IMR-90 (cell line): Measurements from ENCODE around the gene VIPR1. TPM values are rescaled to one million over a fixed set of nuclear protein-coding genes. Genes with fewer than 3 reads are reported as not detected.

Experiments
- ATAC-seq: fragments of 200-7000 bp; cut with Tn5 transposase; 2 replicates; pipeline ENCODE4 v1.9.1; 2020; ENCODE audit warnings: low read depth, mild to moderate bottlenecking, moderate library complexity
- BruUV-seq: library from RNA; stranded (reverse); fragments of 400-500 nt; replicated peaks from 2 replicates; lab custom pipeline; 2021; lab: Mats Ljungman, UMichigan
- CTCF ChIA-PET: fragments of 300-600 bp; formaldehyde crosslinking; extraction: SDS; loops from one replicate; lab custom pipeline; 2021; ENCODE audit warnings: antibody characterized with exemption; lab: Yijun Ruan, JAX
- POLR2A ChIA-PET: fragments of 300-600 bp; sonication (Branson Sonifier 250); formaldehyde crosslinking; loops from one replicate; lab custom pipeline; 2022; ENCODE audit warnings: antibody characterized with exemption; ENCODE audit not compliant: unreplicated experiment; lab: Charles Lee
- DNase-seq: peaks from one replicate; pipeline ENCODE4 v3.0.0; 2013
- H2AFZ ChIP-seq: replicated peaks from 2 replicates; pipeline ENCODE3; 2013; ENCODE audit warnings: low read length, mild to moderate bottlenecking; ENCODE audit not compliant: poor library complexity
- H2AK5ac ChIP-seq: 2 replicates; pipeline ENCODE4 v1.6.1; 2013; ENCODE audit warnings: low read depth, low read length, inconsistent platforms
- H2AK9ac ChIP-seq: replicated peaks from 2 replicates; pipeline ENCODE3; 2013; ENCODE audit warnings: mild to moderate bottlenecking, low read depth, low read length, moderate library complexity; ENCODE audit not compliant: poor library complexity
- H2BK120ac ChIP-seq: 2 replicates; pipeline ENCODE4 v1.6.1; 2013; ENCODE audit warnings: low read depth, low read length, inconsistent platforms
- H2BK15ac ChIP-seq: 3 replicates; pipeline ENCODE4 v1.6.1; 2013; ENCODE audit warnings: low read depth, low read length, inconsistent platforms
- H2BK20ac ChIP-seq: 2 replicates; pipeline ENCODE4 v1.6.1; 2013; ENCODE audit warnings: low read depth, mild to moderate bottlenecking, inconsistent platforms, low read length, moderate library complexity
- H2BK5ac ChIP-seq: 2 replicates; pipeline ENCODE4 v1.6.1; 2013; ENCODE audit warnings: mild to moderate bottlenecking, low read depth, low read length, inconsistent platforms; ENCODE audit not compliant: poor library complexity, severe bottlenecking
- H3K14ac ChIP-seq: replicated peaks from 2 replicates; pipeline ENCODE4 v1.6.1; 2013; ENCODE audit warnings: low read depth, low read length, inconsistent platforms
- H3K18ac ChIP-seq: 2 replicates; pipeline ENCODE4 v1.6.1; 2013; ENCODE audit warnings: low read depth, low read length, control low read depth
- H3K23ac ChIP-seq: 2 replicates; pipeline ENCODE4 v1.6.1; 2013; ENCODE audit warnings: low read depth, low read length, inconsistent platforms
- H3K27ac ChIP-seq: 2 replicates; pipeline ENCODE4 v1.5.1; 2013; ENCODE audit warnings: mild to moderate bottlenecking, control low read depth, low read length; ENCODE audit not compliant: insufficient read depth
- H3K27me3 ChIP-seq: 2 replicates; pipeline ENCODE4 v1.6.1; 2013; ENCODE audit warnings: low read length; ENCODE audit not compliant: control insufficient read depth, insufficient read depth
- H3K36me3 ChIP-seq: 2 replicates; pipeline ENCODE4 v1.6.1; 2013; ENCODE audit warnings: low read length, mixed read lengths; ENCODE audit not compliant: control insufficient read depth, insufficient read depth
- H3K4ac ChIP-seq: 2 replicates; pipeline ENCODE4 v1.6.1; 2013; ENCODE audit warnings: low read depth, low read length, inconsistent platforms
- H3K4me1 ChIP-seq: 2 replicates; pipeline ENCODE4 v1.6.1; 2013; ENCODE audit warnings: low read length, mixed read lengths; ENCODE audit not compliant: control insufficient read depth, insufficient read depth
- H3K4me2 ChIP-seq: 2 replicates; pipeline ENCODE4 v1.6.1; 2013; ENCODE audit warnings: low read depth, mild to moderate bottlenecking, control low read depth, low read length, moderate library complexity
- H3K4me3 ChIP-seq: 2 replicates; pipeline ENCODE4 v1.5.1; 2013; ENCODE audit warnings: low read depth, mild to moderate bottlenecking, control low read depth, low read length, moderate library complexity; ENCODE audit not compliant: insufficient read depth
- H3K56ac ChIP-seq: 2 replicates; pipeline ENCODE4 v1.6.1; 2013; ENCODE audit warnings: low read length, inconsistent platforms; ENCODE audit not compliant: insufficient read depth; ENCODE audit errors: extremely low read depth
- H3K79me1 ChIP-seq, 2 experiments: 2 replicates each; pipeline ENCODE4 v1.6.1; 2013; ENCODE audit warnings: low read length in 2 of 2, inconsistent platforms in 1 of 2, low read depth in 1 of 2
- H3K9ac ChIP-seq: 2 replicates; pipeline ENCODE4 v1.6.1; 2013; ENCODE audit warnings: low read depth, low read length, control low read depth
- H3K9me1 ChIP-seq: 2 replicates; pipeline ENCODE4 v1.6.1; 2013; ENCODE audit warnings: low read length, inconsistent platforms; ENCODE audit not compliant: insufficient read depth
- H3K9me3 ChIP-seq: 2 replicates; pipeline ENCODE4 v1.6.1; 2013; ENCODE audit warnings: low read length; ENCODE audit not compliant: control insufficient read depth, insufficient read depth
- H4K20me1 ChIP-seq: 2 replicates; pipeline ENCODE4 v1.6.1; 2013; ENCODE audit warnings: low read length, inconsistent platforms; ENCODE audit not compliant: insufficient read depth
- H4K5ac ChIP-seq: 2 replicates; pipeline ENCODE4 v1.6.1; 2013; ENCODE audit warnings: mild to moderate bottlenecking, low read depth, low read length, control low read depth
- H4K8ac ChIP-seq, 2 experiments: 2 replicates each; pipeline ENCODE4 v1.6.1; 2013; ENCODE audit warnings: low read depth in 2 of 2, low read length in 2 of 2, control low read depth in 1 of 2, inconsistent platforms in 1 of 2
- H4K91ac ChIP-seq: 2 replicates; pipeline ENCODE4 v1.6.1; 2013; ENCODE audit warnings: low read depth, low read length, inconsistent platforms; ENCODE audit not compliant: insufficient read depth
- FOS ChIP-seq: fragments of 150-350 bp; IDR thresholded peaks from 2 replicates; pipeline ENCODE4 v1.6.1; 2016; ENCODE audit warnings: low read depth, low read length
- MAFK ChIP-seq: IDR thresholded peaks from 2 replicates; pipeline ENCODE4 v1.6.1; 2012; ENCODE audit warnings: low read depth, low read length, improper control_type of control experiment
- POLR2A ChIP-seq: IDR thresholded peaks from 2 replicates; pipeline ENCODE4 v1.6.1; 2012; ENCODE audit warnings: mild to moderate bottlenecking, low read depth, low read length
- RFX5 ChIP-seq: IDR thresholded peaks from 2 replicates; pipeline ENCODE4 v1.8.0; 2012; ENCODE audit warnings: low read depth, mild to moderate bottlenecking, low read length, moderate library complexity
- WGBS, 2 experiments: methylation state at CpG; one replicate each; pipeline versions ENCODE4 v1.1.5 to v1.1.7; 2013; ENCODE audit warnings: missing lambda C conversion rate in 2 of 2; ENCODE audit not compliant: insufficient read length in 1 of 2; ENCODE audit errors: extremely low coverage in 2 of 2; 5-methylcytosine and 5-hydroxymethylcytosine counted together
- dilution Hi-C: fragments of 300-500 bp; cut with HindIII; formaldehyde crosslinking; loops from one replicate; pipeline ENCODE4 v1.14.3; 2018; ENCODE audit warnings: low sequenced_read_pairs; ENCODE audit not compliant: unreplicated experiment
- in situ Hi-C: fragments of 300-500 bp; cut with MboI; formaldehyde crosslinking; loops from 3 replicates; pipeline ENCODE4 v1.14.3; 2019; ENCODE audit warnings: low sequenced_read_pairs, inconsistent platforms, mixed read lengths
- intact Hi-C: fragments of 100-400 bp; cut with micrococcal nuclease; formaldehyde crosslinking; loops from 2 replicates; pipeline ENCODE4 v1.10.0; 2022
- polyA plus RNA-seq, 3 experiments: library from polyadenylated mRNA; depleted of rRNA; stranded (reverse); fragments of >200 nt; gene quantifications; 2 replicates each; pipeline ENCODE4 v1.2.3, GENCODE V29; 2012; ENCODE audit warnings: low replicate concordance in 1 of 3
- total RNA-seq: library from RNA; depleted of rRNA; stranded (reverse); fragments of >200 nt; gene quantifications from 2 replicates; pipeline ENCODE4 v1.2.3, GENCODE V29; 2012
- TF ChIP-seq, protein P1 (sequence below): fragments of 150-350 bp; IDR thresholded peaks from 2 replicates; pipeline ENCODE4 v1.6.1; 2017; ENCODE audit warnings: mild to moderate bottlenecking, antibody characterized with exemption, low read length, low read depth

VIPR1 gene
- total and polyA plus RNA-seq, 2 of the 4 experiments (the other 2 are of a cell fraction): not detected

DNA sequence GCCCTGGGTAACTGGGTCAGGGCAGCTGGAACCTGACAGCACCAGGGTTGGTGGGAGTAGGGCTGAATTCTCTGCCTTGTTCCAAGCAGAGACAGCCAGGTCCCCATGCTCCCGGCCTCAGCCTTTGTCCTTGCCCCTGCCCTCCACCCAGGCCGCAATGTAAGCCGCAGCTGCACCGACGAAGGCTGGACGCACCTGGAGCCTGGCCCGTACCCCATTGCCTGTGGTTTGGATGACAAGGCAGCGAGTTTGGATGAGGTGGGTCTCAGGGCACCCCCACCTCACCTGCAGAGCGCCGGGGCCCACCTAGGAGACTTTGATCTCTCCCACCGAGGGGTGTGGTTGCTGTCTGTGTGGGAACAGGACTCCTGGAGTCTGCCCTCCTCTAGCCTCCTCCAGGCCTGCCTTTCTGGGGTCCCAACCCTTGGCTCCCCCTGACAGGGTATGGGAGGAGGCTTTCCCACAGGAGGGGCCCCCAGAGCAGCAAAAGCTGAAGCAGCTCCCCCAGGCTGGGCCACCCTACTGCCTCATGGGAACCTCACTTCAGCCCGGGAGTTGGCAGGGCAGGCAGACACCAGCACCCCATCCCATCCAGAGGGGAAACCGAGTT is 23.4 kb downstream of the VIPR1 start:
- no peak overlapping the region for H3K9ac ChIP-seq
- no peak overlapping the region for H4K91ac ChIP-seq
- H2BK15ac ChIP-seq: no peak overlapping the region
- CTCF ChIA-PET: no interaction called here
- dilution Hi-C loops (no loop called here), in situ Hi-C loops (no loop called here), intact Hi-C loops (loop anchor here (1.0 kb wide), 1 partner anchor 11 kb away; no protein-coding TSS in a partner anchor)
- DNase-seq (no peak), ATAC-seq (no peak)
- no peak overlapping the region for H4K5ac ChIP-seq
- no TSS peak for BruUV-seq
- no peak overlapping the region for H3K27ac ChIP-seq
- H2AK9ac ChIP-seq: no peak overlapping the region
- H3K56ac ChIP-seq: no peak overlapping the region
- no peak overlapping the region for H3K18ac ChIP-seq
- POLR2A ChIA-PET: interaction anchor here (0.6 kb wide), 1 partner anchor 55 kb away, joined by 3 read pairs; no protein-coding TSS in a partner anchor
- no peak overlapping the region for H4K8ac ChIP-seq
- H3K4me2 ChIP-seq: no peak overlapping the region
- H2BK20ac ChIP-seq: no peak overlapping the region
- TF ChIP-seq MAFK (no peak), POLR2A (no peak), RFX5 (no peak), FOS (no peak)
- TF ChIP-seq, protein P1, sequence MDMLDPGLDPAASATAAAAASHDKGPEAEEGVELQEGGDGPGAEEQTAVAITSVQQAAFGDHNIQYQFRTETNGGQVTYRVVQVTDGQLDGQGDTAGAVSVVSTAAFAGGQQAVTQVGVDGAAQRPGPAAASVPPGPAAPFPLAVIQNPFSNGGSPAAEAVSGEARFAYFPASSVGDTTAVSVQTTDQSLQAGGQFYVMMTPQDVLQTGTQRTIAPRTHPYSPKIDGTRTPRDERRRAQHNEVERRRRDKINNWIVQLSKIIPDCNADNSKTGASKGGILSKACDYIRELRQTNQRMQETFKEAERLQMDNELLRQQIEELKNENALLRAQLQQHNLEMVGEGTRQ: no peak
- H3K36me3 ChIP-seq: no peaks in the 10 kb centered on the region
- H2BK5ac ChIP-seq: no peak overlapping the region
- no peaks in the 10 kb centered on the region for H3K9me1 ChIP-seq
- H3K4ac ChIP-seq: no peak overlapping the region
- H3K23ac ChIP-seq: no peak overlapping the region
- H2BK120ac ChIP-seq: no peak overlapping the region
- H2AK5ac ChIP-seq: no peak overlapping the region
- H3K4me3 ChIP-seq: no peak overlapping the region
- H3K27me3 ChIP-seq: peaks cover 3% of the 10 kb centered on the region; the same call in 1 of the 2 replicates
- WGBS, 2 experiments: no CpG with 5 or more reads among the region's 13 CpGs
- H4K20me1 ChIP-seq: no peaks in the 10 kb centered on the region
- no peak overlapping the region for H3K14ac ChIP-seq
- H3K79me1 ChIP-seq: no peaks in the 10 kb centered on the region
- no peaks in the 10 kb centered on the region for H3K4me1 ChIP-seq
- H2AFZ ChIP-seq: no peak overlapping the region
- H3K9me3 ChIP-seq: no peaks in the 10 kb centered on the region
